ENCODE results near the gene MXI1.
A peak's percentile ranks its signal among the peaks of the same experiment; 100 is the strongest.

The MXI1 gene

DNA sequence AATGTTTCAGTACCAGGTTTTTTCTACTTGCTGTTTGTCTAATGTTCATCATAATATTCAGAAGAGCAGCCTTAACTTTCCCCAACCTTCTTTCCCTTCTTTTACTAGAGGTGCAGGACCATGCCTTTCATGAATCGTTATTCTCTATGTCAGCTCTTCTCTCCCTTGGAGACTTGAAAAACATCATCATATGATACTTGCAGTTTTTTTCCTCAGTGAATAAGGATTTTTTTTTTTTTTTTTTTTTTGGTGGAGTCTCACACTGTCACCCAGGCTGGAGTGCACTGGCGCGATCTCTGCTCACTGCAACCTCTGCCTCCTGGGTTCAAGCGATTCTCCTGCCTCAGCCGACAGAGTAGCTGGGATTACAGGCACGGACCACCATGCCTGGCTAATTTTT lies 67.2 kb downstream of the MXI1 start:
- DNase-seq (ENCODE audit: low read depth in 2 of 2) = no peak

DNA sequence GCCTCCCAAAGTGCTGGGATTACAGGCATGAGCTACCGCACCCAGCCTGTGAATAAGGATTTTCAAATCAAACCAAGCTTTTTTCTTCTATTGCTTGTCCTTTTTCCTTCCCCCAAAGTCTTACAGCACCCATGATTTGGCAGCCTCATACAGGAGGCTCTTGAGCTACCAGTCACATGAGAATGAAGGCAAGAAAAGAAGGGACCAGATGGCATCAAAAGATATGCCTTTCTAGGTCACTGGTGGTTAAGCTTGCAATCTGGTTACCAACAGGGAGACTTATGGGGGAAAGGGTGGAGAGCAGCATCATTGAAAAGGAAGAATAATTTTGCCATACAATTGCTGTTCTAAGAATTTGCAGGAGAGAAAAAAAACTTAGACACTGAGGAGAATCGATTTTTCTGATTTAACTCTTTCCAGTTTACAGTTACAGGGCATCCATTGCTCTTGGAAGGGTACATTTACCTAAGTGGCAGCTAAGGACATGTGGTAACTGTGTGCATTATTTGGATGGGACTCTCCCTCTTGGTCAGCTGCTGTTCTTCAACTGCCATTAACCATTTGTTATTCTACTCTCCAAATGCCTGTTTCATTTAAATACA lies 67.8 kb downstream of the MXI1 start:
- DNase-seq (ENCODE audit: low read depth in 2 of 2) = no peak

DNA sequence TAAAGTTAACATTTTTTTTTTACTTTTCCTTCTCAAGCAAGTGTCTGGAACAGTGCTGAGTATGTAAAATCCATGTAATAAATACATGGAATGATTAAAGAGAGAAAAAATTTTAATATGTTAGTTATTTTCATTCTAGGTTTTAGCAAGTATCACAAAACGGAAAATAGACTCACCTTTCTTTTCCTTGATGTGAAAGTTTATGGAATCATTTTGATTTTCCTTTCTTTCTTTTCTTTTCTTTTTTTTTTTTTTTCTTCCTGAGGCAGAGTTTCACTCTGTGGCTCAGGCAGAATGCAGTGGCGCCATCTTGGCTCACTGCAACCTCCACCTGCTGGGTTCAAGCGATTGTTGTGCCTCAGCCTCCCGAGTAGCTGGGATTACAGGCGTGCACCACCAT lies 69.2 kb downstream of the MXI1 start:
- DNase-seq (ENCODE audit: low read depth in 2 of 2) = no peak

- DNase-seq (ENCODE audit: low read depth in 2 of 2) = no peak
Observed at GRCh38 chr10:110277591-110277990, 70.2 kb downstream of the MXI1 start.

GRCh38 chr10:110278562-110279406 lies 71.4 kb downstream of the MXI1 start:
- no peak for DNase-seq (ENCODE audit: low read depth in 2 of 2)

- DNase-seq (ENCODE audit: low read depth in 2 of 2) = peak; percentile 2 to 6
Observed at GRCh38 chr10:110279407-110279986, 72.1 kb downstream of the MXI1 start.

DNA sequence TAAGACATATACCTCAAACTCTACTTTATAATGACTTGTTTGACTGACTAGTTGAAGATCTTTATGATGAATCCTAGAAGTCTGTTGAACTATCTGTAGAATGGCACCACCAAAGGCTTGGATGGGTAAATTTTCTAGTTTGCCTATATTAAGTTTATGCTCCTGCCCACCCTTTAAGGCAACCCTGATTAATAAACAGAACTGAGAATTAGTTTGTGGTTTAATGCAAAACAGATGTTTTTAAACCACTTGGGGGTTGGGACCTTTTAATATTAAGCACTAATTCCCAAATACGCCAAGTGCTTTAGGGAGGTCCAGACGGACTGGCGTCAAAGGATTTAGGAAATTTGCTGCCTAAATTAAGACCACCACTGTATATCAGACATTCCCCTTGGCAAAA lies 76.9 kb downstream of the MXI1 start:
- no peak for DNase-seq (ENCODE audit: low read depth in 2 of 2)

DNA sequence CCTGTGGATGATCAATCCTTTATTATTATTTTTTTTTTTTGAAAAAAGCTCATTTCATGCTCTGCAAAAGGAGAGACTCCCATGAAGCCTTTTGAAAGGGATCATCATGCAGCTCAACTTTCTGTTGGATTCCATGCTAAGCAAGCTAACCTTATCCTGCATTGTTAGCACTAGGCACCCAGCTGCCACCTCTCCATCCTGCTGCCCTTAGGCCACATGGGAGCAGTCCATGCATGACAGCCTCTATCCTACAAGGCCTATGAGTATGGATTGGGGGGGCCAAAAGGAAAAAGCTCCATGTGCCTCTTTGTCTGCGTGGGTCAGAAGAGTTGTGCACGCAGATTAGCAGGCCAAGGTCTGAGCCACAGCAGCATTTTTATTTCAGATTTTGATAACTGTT lies 78.1 kb downstream of the MXI1 start:
- no peak for DNase-seq (ENCODE audit: low read depth in 2 of 2)

GRCh38 chr10:110286841-110287240 lies 79.4 kb downstream of the MXI1 start:
- DNase-seq (ENCODE audit: low read depth in 2 of 2) = no peak

DNA sequence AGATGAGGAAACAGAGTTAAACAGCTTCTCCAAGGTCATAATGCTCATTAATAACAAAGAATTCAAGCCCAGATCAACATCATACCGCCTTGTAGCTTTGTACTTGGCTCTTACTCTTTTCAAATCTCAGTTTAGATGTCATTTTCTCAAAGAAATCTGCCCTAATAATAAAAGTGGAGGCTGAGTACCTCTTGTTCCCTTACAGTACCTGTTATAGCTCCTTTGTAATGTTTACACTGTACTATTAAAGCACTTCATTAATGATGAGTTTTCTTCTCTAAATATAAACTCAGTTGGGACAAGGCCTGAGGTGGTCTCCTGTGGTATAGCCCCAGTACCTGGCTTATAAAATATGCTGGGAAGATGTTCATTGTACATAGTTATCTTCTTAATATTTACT lies 89.6 kb downstream of the MXI1 start:
- DNase-seq (ENCODE audit: low read depth in 2 of 2) = no peak

DNA sequence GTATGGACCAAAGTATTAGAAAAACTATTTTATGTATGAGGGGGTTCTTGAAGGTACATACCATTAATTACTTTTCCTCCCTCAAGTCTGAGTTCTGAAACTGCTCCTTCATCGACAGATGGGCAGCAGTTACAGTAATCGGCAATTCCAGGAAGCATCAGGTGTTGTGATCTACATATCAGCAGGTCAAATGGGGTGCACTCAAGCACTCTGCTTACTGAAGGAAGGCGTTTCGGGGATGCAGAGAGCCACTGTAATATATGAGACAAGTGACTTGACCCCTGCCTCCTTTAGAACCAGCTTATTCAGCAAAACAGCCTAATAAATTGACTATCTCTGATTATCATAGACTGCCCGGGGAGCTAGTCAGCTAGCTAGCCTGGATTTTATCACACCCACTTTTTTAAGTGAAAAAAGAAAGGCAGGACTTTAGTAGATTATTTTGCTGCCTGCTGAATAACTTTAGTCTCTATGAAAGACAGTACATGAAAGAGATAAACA lies 93.1 kb downstream of the MXI1 start:
- no peak for DNase-seq (ENCODE audit: low read depth in 2 of 2)

DNA sequence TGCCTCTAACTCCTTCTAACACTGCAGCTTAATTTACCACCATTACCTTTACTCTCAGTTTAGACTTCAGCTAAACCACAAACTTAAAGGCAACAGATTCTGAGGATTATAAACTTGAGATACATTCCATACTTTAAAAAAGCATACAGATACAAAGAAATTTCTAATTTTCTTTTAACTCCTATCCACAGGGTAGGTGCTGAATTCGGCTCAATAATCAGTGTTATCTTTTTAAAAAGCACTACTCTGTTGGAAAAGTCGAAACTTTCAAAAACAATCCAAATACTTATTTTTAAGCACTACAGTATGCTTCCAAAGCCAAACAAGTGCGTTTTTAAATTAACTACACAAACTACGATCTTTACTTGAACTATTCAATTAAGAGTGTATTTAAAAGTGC lies 96.3 kb downstream of the MXI1 start:
- no peak for DNase-seq (ENCODE audit: low read depth in 2 of 2)

DNA sequence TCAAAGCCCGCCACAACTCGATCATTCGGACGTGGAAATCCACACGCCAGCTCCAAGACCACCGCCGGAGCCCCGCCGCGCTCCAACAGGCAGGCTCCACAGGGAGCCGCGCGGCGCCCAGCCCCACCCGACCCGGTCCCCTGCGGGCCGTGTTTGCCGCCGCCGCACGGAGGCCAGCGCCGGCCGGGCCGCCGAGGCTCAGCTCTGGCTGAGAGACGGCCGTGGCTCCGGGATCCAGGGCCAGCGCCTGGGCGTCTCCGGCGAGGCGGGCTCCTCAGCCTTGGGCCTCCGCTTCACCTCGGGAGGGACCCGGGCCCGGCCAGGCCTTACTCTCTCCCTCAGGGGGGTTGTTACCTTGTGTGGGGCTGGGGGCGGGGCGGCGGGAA lies 97.0 kb downstream of the MXI1 start:
- DNase-seq (ENCODE audit: low read depth in 2 of 2) = peak in 1 of 2 donors; percentile 3

GRCh38 chr10:110304780-110305421 lies 97.5 kb downstream of the MXI1 start, which contains the start of gene SMNDC1:
TSS of gene SMNDC1 (minus strand) at chr10:110304920. CDS start at chr10:110303587, 1,333 bp downstream.
- DNase-seq (ENCODE audit: low read depth in 2 of 2) = peak; percentile 94 to 95

GRCh38 chr10:110305767-110306451 lies 98.5 kb downstream of the MXI1 start:
- DNase-seq (ENCODE audit: low read depth in 2 of 2) = peak; percentile 3 to 14

DNA sequence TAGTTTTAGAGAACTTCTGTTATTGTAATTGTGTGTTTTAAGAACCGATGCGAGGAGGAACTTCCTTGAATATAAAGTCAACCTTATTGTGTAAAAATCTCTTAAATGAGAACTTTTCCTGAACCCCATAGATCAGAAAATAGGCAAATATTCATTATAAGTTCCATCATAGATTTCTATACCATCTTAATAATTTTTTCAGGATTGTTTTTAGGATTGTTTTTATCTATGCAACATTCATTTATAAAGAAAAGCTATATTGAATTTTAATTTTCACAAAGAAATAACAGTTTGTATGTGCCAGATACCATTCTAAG lies 99.0 kb downstream of the MXI1 start:
- no peak for DNase-seq (ENCODE audit: low read depth in 2 of 2)

- no peak for DNase-seq (ENCODE audit: low read depth in 2 of 2)
Observed at GRCh38 chr10:110307805-110308204, 100.4 kb downstream of the MXI1 start.

GRCh38 chr10:110310741-110311140 lies 103.3 kb downstream of the MXI1 start:
- DNase-seq (ENCODE audit: low read depth in 2 of 2) = no peak

GRCh38 chr10:110311357-110311949 lies 104.0 kb downstream of the MXI1 start:
- no peak for DNase-seq (ENCODE audit: low read depth in 2 of 2)

DNA sequence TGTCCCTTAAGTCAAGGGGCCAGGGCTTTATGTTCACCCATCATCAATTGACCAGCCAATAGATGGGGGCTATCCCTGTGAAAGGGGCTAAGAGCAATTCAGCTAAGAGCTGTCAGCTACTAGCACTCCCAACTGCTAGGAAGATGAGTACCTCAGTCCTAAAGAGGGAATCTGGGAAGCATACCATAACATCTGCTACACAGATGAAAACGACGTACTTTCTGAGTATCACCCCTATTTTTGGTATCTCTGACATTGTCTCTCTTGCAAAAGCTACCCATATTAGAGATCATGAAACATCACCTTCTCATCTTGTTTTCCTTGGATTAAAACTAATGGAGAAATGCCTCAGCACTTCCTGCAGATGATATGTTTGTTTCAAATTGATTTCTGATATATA lies 104.8 kb downstream of the MXI1 start:
- DNase-seq (ENCODE audit: low read depth in 2 of 2) = no peak

- no peak for DNase-seq (ENCODE audit: low read depth in 2 of 2)
Observed at GRCh38 chr10:110313674-110314073, 106.3 kb downstream of the MXI1 start.

Data from stimulated activated CD8-positive, alpha-beta memory T cell treated with anti-CD3 and anti-CD28 coated beads, Interleukin-2, amount 100 ng/mL, for 1 hour (primary cell).